Measurements from ENCODE around the gene SPAG8. TPM values are rescaled to one million over a fixed set of nuclear protein-coding genes. Genes with fewer than 3 reads are reported as not detected.

Gene SPAG8
- total and polyA plus RNA-seq, 8 donors, result 0.19 to 4.1 (median 1.7) TPM; not detected in 3

GRCh38 chr9:35852876-35853865, 41.1 kb upstream of the SPAG8 start:
- Histone ChIP-seq H3K4me1 (peaks cover 0 to 3% (median 0%) of the 10 kb centered on the region in 4 donors), H3K9me3 (no peaks in the 10 kb centered on the region), H3K4me3 (no peak overlapping the region), H3K27ac (no peak overlapping the region), H3K27me3 (peaks cover 0 to 17% (median 0%) of the 10 kb centered on the region in 3 donors), H3K36me3 (peaks cover 0 to 29% (median 19%) of the 10 kb centered on the region in 4 donors)
- intact Hi-C loops (cut with DNase I; ENCODE audit: low total_unique reads), result no loop called here
- 86 to 94% (median 88%) methylated on average over 25 of the region's 25 CpGs for WGBS, 5 donors
- no peak for DNase-seq
- TF ChIP-seq CTCF (IDR thresholded peaks at IDR 0.05) (no peak), POLR2AphosphoS5 (IDR thresholded peaks at IDR 0.05) (no peak), POLR2A (IDR thresholded peaks at IDR 0.05) (no peak), EP300 (IDR thresholded peaks at IDR 0.05) (no peak)

GRCh38 chr9:35852267-35852815, 40.3 kb upstream of the SPAG8 start:
- no peak for TF ChIP-seq EP300 (IDR thresholded peaks at IDR 0.05)
- TF ChIP-seq POLR2A (IDR thresholded peaks at IDR 0.05), result no peak
- TF ChIP-seq CTCF (IDR thresholded peaks at IDR 0.05), result no peak
- no peaks in the 10 kb centered on the region for H3K9me3 ChIP-seq
- intact Hi-C loops (cut with DNase I; ENCODE audit: low total_unique reads), result no loop called here
- WGBS, 5 donors, result 83 to 100% (median 95%) methylated on average over 2 of the region's 2 CpGs
- peak in 1 of 2 donors; percentile 4 for DNase-seq
- H3K4me1 ChIP-seq, result peaks cover 0 to 10% (median 3%) of the 10 kb centered on the region in 4 donors
- peaks cover 0 to 17% (median 0%) of the 10 kb centered on the region in 3 donors for H3K27me3 ChIP-seq
- H3K36me3 ChIP-seq, result peaks cover 0 to 38% (median 23%) of the 10 kb centered on the region in 4 donors
- no peak overlapping the region for H3K27ac ChIP-seq
- no peak overlapping the region for H3K4me3 ChIP-seq

- DNase-seq, result peak in 1 of 2 donors; percentile 44
- Histone ChIP-seq H3K27ac (peak overlapping the region in 4 of 5 donors; percentile 13 to 61 (median 37)), H3K4me1 (peaks cover 34 to 50% (median 42%) of the 10 kb centered on the region in 4 donors), H3K27me3 (peaks cover 0 to 17% (median 0%) of the 10 kb centered on the region in 3 donors), H3K36me3 (peaks cover 0 to 27% (median 21%) of the 10 kb centered on the region in 4 donors), H3K4me3 (no peak overlapping the region), H3K9me3 (no peaks in the 10 kb centered on the region)
- 73 to 87% (median 80%) methylated on average over 4 of the region's 4 CpGs for WGBS, 5 donors
- peak in 1 of 3 donors; percentile 44 for TF ChIP-seq POLR2AphosphoS5 (IDR thresholded peaks at IDR 0.05)
- TF ChIP-seq EP300 (IDR thresholded peaks at IDR 0.05), result no peak
- intact Hi-C loops (cut with DNase I; ENCODE audit: low total_unique reads), result no loop called here
Measured at GRCh38 chr9:35847792-35848572, 35.9 kb upstream of the SPAG8 start.

- Histone ChIP-seq H3K27me3 (peaks cover 0 to 7% (median 0%) of the 10 kb centered on the region in 3 donors), H3K4me1 (peaks cover 34 to 56% (median 42%) of the 10 kb centered on the region in 4 donors), H3K27ac (peak overlapping the region; percentile 4 to 82 (median 76)), H3K36me3 (peaks cover 0 to 31% (median 18%) of the 10 kb centered on the region in 4 donors), H3K9me3 (no peaks in the 10 kb centered on the region), H3K4me3 (peak overlapping the region in 3 of 4 donors; percentile 5 to 16 (median 13))
- 43 to 70% (median 49%) methylated on average over 22 to 53 of the region's 53 CpGs for WGBS, 5 donors
- TF ChIP-seq POLR2A (IDR thresholded peaks at IDR 0.05) (no peak), EP300 (IDR thresholded peaks at IDR 0.05) (no peak), CTCF (IDR thresholded peaks at IDR 0.05) (no peak), POLR2AphosphoS5 (IDR thresholded peaks at IDR 0.05) (no peak)
- intact Hi-C loops (cut with DNase I; ENCODE audit: low total_unique reads), result no loop called here
- DNase-seq, result peak in 1 of 2 donors; percentile 81
Measured at GRCh38 chr9:35845824-35846771, 34.0 kb upstream of the SPAG8 start.
